PC-9 (cell line): ENCODE results near the gene SP140L. TPM values are rescaled to one million over a fixed set of nuclear protein-coding genes. Genes with fewer than 3 reads are reported as not detected.

Experiments
- BruUV-seq: library from RNA; stranded (reverse); fragments of 400-500 nt; replicated peaks from 2 replicates; lab custom pipeline; 2021; lab: Mats Ljungman, UMichigan
- CTCF ChIA-PET: fragments of 300-600 bp; sonication (Branson Sonifier 250); formaldehyde crosslinking; loops from one replicate; lab custom pipeline; 2022; ENCODE audit warnings: antibody characterized with exemption; lab: Charles Lee
- POLR2A ChIA-PET: fragments of 300-600 bp; sonication (Branson Sonifier 250); formaldehyde crosslinking; loops from one replicate; lab custom pipeline; 2022; ENCODE audit warnings: antibody characterized with exemption; ENCODE audit not compliant: unreplicated experiment; lab: Charles Lee
- DNase-seq, 2 experiments: peaks; one replicate each; pipeline versions ENCODE4 v3.0.0 to v3.0.0-alpha.2; 2015 to 2022; ENCODE audit warnings: mixed read lengths in 1 of 2
- H2AFZ ChIP-seq: fragments of 200-600 bp; sonication (generic); 2 replicates; pipeline ENCODE4 v1.8.1; 2017; ENCODE audit warnings: antibody characterized with exemption
- H3F3A ChIP-seq: fragments of 200-600 bp; sonication (generic); 2 replicates; pipeline ENCODE4 v1.8.1; 2017; ENCODE audit warnings: antibody characterized with exemption, mild to moderate bottlenecking, low read depth; ENCODE audit not compliant: insufficient read depth
- H3K27ac ChIP-seq: fragments of 200-600 bp; sonication (generic); 2 replicates; pipeline ENCODE4 v1.6.1; 2016; ENCODE audit warnings: mixed run types
- H3K27me3 ChIP-seq: fragments of 200-600 bp; sonication (generic); 2 replicates; pipeline ENCODE4 v1.6.1; 2016; ENCODE audit warnings: low read depth, mixed run types; ENCODE audit not compliant: insufficient read depth
- H3K36me3 ChIP-seq: fragments of 200-600 bp; sonication (generic); 2 replicates; pipeline ENCODE4 v1.6.1; 2016; ENCODE audit warnings: low read depth, mixed run types
- H3K4me1 ChIP-seq: fragments of 200-600 bp; sonication (generic); replicated peaks from 2 replicates; pipeline ENCODE4 v1.6.1; 2016; ENCODE audit warnings: mixed run types; ENCODE audit not compliant: insufficient read depth
- H3K4me2 ChIP-seq: fragments of 200-600 bp; sonication (generic); 2 replicates; pipeline ENCODE4 v1.6.1; 2017; ENCODE audit warnings: mixed run types
- H3K4me3 ChIP-seq: fragments of 200-600 bp; sonication (generic); 2 replicates; pipeline ENCODE4 v1.6.1; 2016; ENCODE audit warnings: mixed run types
- H3K79me2 ChIP-seq: fragments of 200-600 bp; sonication (generic); 2 replicates; pipeline ENCODE4 v1.6.1; 2017; ENCODE audit warnings: low read depth, mixed run types
- H3K9me2 ChIP-seq: fragments of 200-600 bp; sonication (generic); 2 replicates; pipeline ENCODE4 v1.8.1; 2017; ENCODE audit warnings: mild to moderate bottlenecking; ENCODE audit not compliant: insufficient read depth
- H3K9me3 ChIP-seq: fragments of 200-600 bp; sonication (generic); 2 replicates; pipeline ENCODE4 v1.8.1; 2016; ENCODE audit warnings: low read depth; ENCODE audit not compliant: insufficient read depth
- H4K20me1 ChIP-seq: fragments of 200-600 bp; sonication (generic); 2 replicates; pipeline ENCODE4 v1.8.1; 2017; ENCODE audit not compliant: insufficient read depth
- CTCF ChIP-seq: fragments of 200-600 bp; sonication (generic); conservative IDR thresholded peaks from 2 replicates; pipeline ENCODE4 v1.6.1; 2017; ENCODE audit warnings: mixed run types, antibody characterized with exemption, mild to moderate bottlenecking, moderate library complexity
- EZH2 ChIP-seq: fragments of 200-600 bp; sonication (generic); IDR thresholded peaks from 2 replicates; pipeline ENCODE4 v1.8.0; 2017; ENCODE audit warnings: antibody characterized with exemption, low read depth
- intact Hi-C: fragments of 100-400 bp; cut with micrococcal nuclease; formaldehyde crosslinking; loops from one replicate; pipeline ENCODE4 v1.10.0; 2022; ENCODE audit not compliant: unreplicated experiment
- total RNA-seq: library from RNA; stranded (reverse); gene quantifications from 2 replicates; pipeline ENCODE4 v1.2.3, GENCODE V29; 2021

SP140L gene
- total RNA-seq, 1 experiment from 2014 or later, result 23.6 TPM

GRCh38 chr2:230358305-230358704, 31.3 kb downstream of the SP140L start:
- no peaks in the 10 kb centered on the region for H3F3A ChIP-seq
- no peaks in the 10 kb centered on the region for H3K79me2 ChIP-seq
- no TSS peak for BruUV-seq
- no peaks in the 10 kb centered on the region for H3K9me2 ChIP-seq
- intact Hi-C loops, result no loop called here
- CTCF ChIA-PET, result no interaction called here
- H3K9me3 ChIP-seq, result no peaks in the 10 kb centered on the region; the same call in 1 of the 2 replicates
- H4K20me1 ChIP-seq, result no peaks in the 10 kb centered on the region
- no peaks in the 10 kb centered on the region; the same call in 1 of the 2 replicates for H3K4me1 ChIP-seq
- H3K27ac ChIP-seq, result no peak overlapping the region
- POLR2A ChIA-PET, result no interaction called here
- no peak for DNase-seq
- no peaks in the 10 kb centered on the region for H3K27me3 ChIP-seq
- TF ChIP-seq CTCF (no peak), EZH2 (no peak)
- no peaks in the 10 kb centered on the region for H3K36me3 ChIP-seq
- no peak overlapping the region for H3K4me2 ChIP-seq
- H3K4me3 ChIP-seq, result no peak overlapping the region
- H2AFZ ChIP-seq, result no peak overlapping the region

- no peaks in the 10 kb centered on the region for H3F3A ChIP-seq
- ChIA-PET POLR2A (interaction anchor here (0.7 kb wide), 1 partner anchor 9 kb away, joined by 3 read pairs; no protein-coding TSS in a partner anchor), CTCF (no interaction called here)
- intact Hi-C loops, result no loop called here
- H3K4me2 ChIP-seq, result no peak overlapping the region
- no TSS peak for BruUV-seq
- H3K9me2 ChIP-seq, result no peaks in the 10 kb centered on the region
- H3K79me2 ChIP-seq, result no peaks in the 10 kb centered on the region
- H3K27ac ChIP-seq, result no peak overlapping the region
- no peaks in the 10 kb centered on the region for H3K36me3 ChIP-seq
- no peak for TF ChIP-seq EZH2
- TF ChIP-seq CTCF, result no peak
- H2AFZ ChIP-seq, result no peak overlapping the region
- H3K27me3 ChIP-seq, result no peaks in the 10 kb centered on the region
- H3K9me3 ChIP-seq, result no peaks in the 10 kb centered on the region; the same call in 1 of the 2 replicates
- H3K4me3 ChIP-seq, result no peak overlapping the region
- H4K20me1 ChIP-seq, result no peaks in the 10 kb centered on the region
- H3K4me1 ChIP-seq, result no peaks in the 10 kb centered on the region; the same call in 1 of the 2 replicates
- DNase-seq, result no peak
Observed at GRCh38 chr2:230360028-230360427, 33.0 kb downstream of the SP140L start.

- H3F3A ChIP-seq, result no peaks in the 10 kb centered on the region
- no TSS peak for BruUV-seq
- H3K79me2 ChIP-seq, result no peaks in the 10 kb centered on the region
- no peak overlapping the region for H3K4me2 ChIP-seq
- no peaks in the 10 kb centered on the region for H3K36me3 ChIP-seq
- H3K27ac ChIP-seq, result no peak overlapping the region
- H2AFZ ChIP-seq, result no peak overlapping the region
- H3K27me3 ChIP-seq, result no peaks in the 10 kb centered on the region
- no peaks in the 10 kb centered on the region; the same call in 1 of the 2 replicates for H3K9me3 ChIP-seq
- H4K20me1 ChIP-seq, result no peaks in the 10 kb centered on the region
- TF ChIP-seq EZH2 (no peak), CTCF (no peak)
- no peaks in the 10 kb centered on the region; the same call in 1 of the 2 replicates for H3K4me1 ChIP-seq
- H3K4me3 ChIP-seq, result no peak overlapping the region
- H3K9me2 ChIP-seq, result no peaks in the 10 kb centered on the region; the same call in 1 of the 2 replicates
- POLR2A ChIA-PET, result interaction anchor here (0.6 kb wide), 1 partner anchor 540 kb away, joined by 4 read pairs; no protein-coding TSS in a partner anchor
- CTCF ChIA-PET, result no interaction called here
- intact Hi-C loops, result no loop called here
- DNase-seq, result no peak
Observed at GRCh38 chr2:230362030-230362691, 35.2 kb downstream of the SP140L start.
